ENCODE results near the gene FBXL7.

GRCh38 chr5:15695215-15695731, 195.3 kb downstream of the FBXL7 start:
- TF ChIP-seq, protein P1, sequence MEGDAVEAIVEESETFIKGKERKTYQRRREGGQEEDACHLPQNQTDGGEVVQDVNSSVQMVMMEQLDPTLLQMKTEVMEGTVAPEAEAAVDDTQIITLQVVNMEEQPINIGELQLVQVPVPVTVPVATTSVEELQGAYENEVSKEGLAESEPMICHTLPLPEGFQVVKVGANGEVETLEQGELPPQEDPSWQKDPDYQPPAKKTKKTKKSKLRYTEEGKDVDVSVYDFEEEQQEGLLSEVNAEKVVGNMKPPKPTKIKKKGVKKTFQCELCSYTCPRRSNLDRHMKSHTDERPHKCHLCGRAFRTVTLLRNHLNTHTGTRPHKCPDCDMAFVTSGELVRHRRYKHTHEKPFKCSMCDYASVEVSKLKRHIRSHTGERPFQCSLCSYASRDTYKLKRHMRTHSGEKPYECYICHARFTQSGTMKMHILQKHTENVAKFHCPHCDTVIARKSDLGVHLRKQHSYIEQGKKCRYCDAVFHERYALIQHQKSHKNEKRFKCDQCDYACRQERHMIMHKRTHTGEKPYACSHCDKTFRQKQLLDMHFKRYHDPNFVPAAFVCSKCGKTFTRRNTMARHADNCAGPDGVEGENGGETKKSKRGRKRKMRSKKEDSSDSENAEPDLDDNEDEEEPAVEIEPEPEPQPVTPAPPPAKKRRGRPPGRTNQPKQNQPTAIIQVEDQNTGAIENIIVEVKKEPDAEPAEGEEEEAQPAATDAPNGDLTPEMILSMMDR (conservative IDR thresholded peaks at IDR 0.05; ENCODE audit: low read depth in 2 of 2) = no peak
- no peak for TF ChIP-seq CREB1 (CRISPR knock-in tag; IDR thresholded peaks at IDR 0.05; ENCODE audit: low read depth)
- no peak for TF ChIP-seq POLR2AphosphoS5 (IDR thresholded peaks at IDR 0.05; ENCODE audit: low read depth)
- TF ChIP-seq EZH2phosphoT487 (IDR thresholded peaks at IDR 0.05; ENCODE audit: unreplicated experiment) = no peak
- TF ChIP-seq ZNF462 (CRISPR knock-in tag; IDR thresholded peaks at IDR 0.05) = no peak
